ENCODE measurements around the gene PAX2.

Gene PAX2

DNA sequence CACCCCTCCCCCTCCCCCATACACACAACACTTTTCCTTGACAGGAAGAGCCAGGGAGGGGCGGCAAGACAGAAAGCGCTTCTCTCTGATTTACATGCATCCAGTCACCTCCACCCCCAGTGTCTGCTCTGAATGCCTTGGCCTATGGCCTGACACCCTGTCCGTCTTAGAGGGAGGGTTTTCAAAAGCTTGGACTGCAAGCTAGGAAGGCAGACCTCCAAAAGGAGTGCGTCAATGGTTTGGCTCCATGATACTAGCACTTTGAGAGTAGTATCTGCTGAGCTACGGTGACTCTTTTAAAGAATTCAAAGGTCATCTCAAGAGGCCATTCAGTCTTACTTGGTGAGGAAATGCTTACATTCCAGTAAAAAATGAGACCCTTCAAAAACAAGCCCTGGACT is 20.3 kb upstream of the PAX2 start:
- DNase-seq, result no peak

DNA sequence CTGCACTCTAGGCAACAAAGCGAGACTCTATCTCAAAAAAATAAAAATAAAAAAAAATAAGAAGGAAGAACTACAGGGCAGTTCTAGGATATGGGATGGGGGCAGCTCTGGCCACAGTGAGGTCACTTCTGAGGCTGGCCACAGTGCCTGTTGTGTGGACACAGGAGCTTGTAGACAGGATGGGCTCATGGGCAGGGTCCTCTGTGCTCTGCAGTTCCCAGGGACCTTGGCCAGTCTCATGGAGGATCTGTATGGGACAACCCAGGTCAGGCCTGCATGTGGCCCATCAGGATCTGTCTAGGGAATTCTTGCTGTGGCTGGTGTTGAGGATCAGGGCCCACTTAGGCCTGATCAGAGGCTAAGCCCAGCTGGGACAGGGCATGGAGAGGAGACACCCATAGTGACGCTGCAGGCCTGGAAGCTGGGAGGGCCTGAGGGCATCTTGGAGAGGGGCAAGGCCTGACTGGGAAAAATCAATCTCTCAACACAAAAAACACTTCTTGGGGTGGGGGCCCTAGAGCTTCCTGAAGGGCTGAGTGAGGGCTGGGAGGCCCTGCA is 19.4 kb upstream of the PAX2 start:
- DNase-seq, result no peak

GRCh38 chr10:100727808-100728207 is 17.6 kb upstream of the PAX2 start:
- DNase-seq, result no peak

DNA sequence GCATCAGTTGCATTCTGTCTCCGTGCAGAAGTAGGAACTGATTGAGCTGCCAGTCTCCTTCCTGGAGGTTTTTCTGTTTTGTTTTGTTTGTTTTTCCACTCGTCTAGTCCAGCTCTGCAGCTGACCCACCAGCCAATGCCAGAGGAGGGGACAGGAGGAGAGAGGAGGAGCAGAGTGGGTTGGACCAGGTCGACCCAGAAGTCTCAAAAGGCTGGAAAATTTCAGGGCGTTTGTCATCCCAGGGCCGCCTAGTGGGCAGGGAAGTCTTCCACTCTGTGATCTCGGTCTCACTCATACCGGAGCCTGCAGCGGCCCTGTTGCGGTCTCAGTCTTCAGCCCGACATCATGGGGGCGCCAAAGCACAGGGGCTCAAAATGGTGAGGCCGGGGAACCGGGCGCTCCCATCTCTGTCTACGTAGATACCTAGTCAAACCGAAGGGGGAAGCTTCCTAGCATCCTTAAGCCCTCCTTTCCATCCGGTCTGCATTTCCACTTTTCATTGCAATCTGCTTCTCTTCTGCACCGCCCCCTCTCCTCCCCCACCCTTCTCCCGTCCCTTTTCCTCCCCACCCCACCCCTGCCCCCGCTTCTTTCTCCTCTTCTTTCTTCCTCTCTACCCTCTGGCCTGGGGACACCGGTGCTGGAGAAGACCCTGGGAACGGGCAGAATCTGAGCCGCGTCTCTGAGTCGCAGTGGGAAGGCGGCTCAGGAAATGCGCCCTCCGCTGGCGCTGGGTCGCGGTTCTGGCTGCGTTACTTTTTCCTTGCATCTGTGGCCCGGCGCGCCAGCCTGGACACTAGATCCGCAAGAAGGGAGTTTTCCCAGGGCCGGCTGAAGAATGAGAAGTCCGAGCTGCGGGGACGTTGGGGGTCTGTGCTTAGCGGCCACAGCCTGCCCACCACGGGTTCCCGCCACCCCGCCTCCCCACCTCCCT is 16.2 kb upstream of the PAX2 start:
- DNase-seq, result no peak

- DNase-seq, result no peak
Measured at GRCh38 chr10:100729862-100730724, 15.3 kb upstream of the PAX2 start.

DNA sequence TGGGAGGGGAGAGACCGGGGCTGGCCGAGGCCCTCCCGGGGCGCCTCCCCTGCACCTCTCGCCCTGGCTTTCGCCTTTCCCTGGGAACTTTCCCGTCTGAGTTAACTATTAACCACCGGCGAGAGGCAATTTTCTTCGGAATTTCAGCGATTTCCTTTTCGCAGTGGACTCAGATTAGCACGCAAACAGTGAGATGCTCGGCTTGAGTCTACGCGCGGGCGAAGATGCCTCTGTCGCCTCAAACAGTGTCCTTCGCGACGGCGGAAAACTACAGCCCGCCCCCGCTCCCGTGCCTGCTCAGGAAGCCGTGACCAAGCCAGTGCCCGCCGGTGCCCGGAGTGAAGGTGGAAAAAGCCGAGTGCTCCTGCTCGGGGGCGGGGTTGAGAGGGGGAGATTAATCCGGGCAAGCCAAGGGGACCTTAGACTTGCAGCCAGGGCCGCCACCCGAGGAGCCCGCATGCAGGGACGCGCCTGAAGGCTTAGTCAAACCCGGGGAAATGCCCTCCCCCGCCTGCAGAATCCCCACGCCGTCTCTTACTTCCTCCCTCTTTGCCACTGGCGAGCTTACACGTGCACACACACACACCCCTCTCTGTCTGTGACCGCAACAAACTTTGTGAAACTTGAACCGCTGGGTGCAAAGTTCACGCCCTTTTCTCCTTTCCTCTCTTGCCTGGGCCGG is 14.5 kb upstream of the PAX2 start:
- DNase-seq, result no peak

- DNase-seq, result no peak
Measured at GRCh38 chr10:100731407-100732240, 13.8 kb upstream of the PAX2 start.

DNA sequence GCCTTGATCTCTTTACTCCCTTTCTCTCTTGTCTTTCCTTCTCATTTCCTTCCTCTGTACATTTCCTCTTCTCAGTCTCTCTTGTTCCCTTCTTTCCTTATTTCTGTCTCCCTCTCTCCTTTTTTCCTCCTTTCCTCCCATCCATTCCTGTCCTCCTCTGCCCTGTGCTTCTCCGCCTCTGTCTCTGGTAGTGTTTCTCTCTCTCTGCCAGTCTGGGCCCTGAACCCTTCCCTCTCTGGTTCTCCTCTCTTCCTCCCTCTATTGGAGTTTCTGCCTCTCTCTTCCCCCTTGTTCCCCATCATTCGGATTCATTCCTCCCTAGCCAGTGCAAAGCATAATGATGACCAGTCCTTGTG is 13.2 kb upstream of the PAX2 start:
- DNase-seq, result no peak

GRCh38 chr10:100733329-100733728 is 12.1 kb upstream of the PAX2 start:
- DNase-seq, result no peak

GRCh38 chr10:100734295-100735086 is 10.9 kb upstream of the PAX2 start:
- DNase-seq, result no peak

DNA sequence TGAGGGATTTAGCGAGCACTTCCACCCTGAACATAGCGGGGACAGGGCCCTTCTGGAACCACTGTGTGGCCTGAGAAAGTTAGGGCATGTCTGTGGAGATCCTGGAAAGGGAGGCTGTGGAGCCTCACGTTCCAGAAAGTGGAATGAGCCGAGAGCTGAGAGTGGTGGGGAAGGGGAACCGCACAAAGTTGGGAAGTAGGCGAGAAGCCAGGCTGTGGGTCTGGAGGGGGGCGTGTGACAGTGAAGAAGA is 10.4 kb upstream of the PAX2 start:
- DNase-seq, result no peak

DNA sequence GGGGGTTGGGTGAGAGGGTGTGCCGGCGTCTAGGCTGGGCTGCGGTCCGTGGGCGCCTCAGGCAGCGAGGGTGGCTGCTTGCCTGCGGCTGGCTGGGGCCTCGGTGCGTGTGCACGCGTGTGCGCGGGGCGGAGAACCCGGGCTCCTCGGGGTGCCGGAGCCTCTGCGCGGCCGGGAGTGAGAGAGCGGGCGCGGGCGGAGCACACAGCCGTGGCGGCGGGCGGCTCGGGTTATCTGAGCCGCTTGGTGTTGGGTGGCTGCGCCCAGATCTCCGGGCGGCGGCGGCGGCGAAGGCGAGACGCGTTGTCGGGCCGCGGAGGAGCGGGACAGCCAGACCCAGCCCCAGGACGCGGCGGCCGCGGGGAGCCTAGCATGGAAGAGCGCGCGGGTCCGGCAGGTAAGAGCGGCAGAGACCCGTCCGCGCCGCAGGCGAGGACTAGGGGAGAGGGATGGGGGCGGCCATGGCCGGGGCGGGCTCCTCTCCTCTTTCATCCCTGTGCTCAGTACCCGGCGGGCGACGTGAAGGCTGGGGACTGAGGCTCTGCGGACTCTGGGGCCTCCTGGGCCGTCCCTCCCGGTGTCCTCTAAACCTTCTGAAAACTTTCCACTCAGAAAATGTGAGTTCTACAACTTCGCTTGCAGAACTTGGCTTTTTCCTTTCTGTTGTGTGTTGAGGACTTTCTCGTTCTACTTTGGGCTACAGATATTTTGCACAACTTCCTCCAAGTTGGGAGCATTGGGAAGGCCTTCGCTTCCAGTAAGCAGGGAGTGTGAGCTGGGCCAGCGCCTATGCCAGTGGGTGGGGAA is 9.8 kb upstream of the PAX2 start:
- no peak for DNase-seq

GRCh38 chr10:100736144-100736808 is 9.1 kb upstream of the PAX2 start:
- no peak for DNase-seq

DNA sequence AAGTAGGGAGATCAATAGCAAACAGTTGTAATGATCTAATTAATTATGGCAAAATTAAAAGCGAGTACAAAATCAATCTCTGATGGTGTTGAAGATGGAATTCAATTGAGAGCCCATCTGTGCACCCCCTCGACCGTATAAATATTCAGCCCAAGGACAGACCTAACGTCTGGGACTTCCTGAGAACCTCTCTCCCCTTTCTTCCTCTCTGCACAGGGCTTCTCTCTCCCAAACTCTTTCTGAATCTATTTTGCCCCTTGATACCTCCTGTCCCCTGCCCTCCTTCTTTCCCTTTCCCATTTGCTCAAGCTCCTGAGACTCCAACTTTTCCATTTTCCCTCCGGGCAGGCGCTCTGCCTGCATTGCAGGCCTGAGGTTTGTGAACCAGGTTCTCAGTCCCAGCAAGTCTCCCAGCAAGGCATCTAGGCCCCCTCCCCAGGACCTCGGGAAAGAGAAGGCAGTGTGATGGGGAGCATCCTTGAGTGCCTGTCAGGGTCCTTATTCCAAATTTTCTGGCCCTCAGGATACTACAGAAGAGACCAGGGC is 8.5 kb upstream of the PAX2 start:
- no peak for DNase-seq

DNA sequence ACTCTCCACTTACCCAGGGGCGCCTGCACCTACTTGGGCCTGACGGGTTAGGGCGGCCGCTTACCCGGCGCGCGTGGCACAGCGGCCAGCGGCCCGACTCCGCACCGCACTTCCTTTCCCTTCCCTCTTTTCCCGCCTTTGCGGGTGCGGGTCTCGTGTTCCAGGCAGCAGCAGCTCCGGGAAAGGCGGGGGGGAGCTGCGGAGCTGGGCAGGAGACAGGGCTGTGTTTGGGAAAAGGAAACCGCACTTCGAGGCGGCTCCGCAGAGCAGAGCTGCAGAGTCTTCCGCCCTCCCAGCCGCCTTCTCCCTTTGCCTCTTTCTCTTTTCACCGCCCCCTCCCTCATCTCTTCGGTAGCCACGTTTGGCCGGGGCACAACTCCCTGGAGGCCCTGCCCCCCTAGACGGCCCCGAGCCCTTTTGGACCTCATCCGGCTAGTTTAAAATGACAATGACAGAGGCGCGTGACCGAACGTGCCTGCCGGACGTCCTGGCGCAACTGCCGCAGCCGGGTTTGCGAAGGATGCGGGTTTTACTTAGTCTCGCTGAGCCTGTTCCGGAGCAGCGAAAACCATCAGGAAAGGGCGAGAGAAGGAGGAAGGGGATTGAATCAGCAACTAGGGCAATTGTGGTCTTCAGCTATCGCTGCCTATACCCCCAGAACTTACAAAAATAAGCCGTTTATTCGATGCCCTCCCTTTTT is 7.9 kb upstream of the PAX2 start:
- no peak for DNase-seq

- no peak for DNase-seq
Measured at GRCh38 chr10:100738055-100738827, 7.1 kb upstream of the PAX2 start.

DNA sequence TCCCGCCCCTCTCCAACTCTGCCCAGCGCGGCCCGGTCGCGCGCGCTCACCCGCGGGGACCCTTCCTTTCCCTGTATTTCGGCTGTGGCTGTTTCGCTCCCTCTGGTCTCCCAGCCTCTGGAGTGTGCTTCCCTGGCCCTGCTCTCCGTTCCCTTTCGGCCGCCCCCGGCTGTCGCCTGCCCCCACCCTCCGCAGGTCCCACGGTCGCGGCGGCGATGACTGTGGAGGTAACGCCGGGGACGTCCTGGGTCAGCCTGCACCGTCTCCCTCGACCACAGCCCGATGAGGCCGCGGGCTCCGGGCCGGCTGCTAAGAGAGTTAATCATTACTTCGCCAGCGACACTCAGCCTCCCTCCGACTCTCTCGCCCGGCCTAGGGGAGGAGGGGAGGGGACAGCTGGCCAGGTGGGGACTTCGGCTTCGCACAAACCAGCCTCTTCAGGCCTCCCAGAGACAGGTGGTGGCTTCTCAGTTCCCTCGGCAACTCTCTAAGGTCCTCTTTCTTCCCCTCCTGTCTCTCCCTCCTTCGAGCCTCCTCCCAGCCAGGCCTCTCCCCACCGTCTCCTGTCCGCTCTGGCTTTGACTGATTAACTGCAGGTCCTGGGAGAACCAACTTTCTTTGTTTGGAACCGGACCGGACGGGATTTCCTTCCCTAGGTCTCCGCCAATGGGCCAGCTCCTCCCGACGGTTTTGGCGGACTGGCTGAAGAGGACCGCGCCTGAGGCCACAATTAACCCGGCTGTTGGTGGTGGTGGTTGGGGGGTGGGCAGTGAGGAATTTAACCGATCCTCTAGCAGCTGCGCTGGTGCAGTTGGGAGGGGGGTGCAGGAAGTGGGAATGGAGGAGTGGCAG is 5.6 kb upstream of the PAX2 start:
- DNase-seq, result no peak
